HepG2 (cell line): Measurements from ENCODE around the gene SAE1. TPM values are rescaled to one million over a fixed set of nuclear protein-coding genes. Genes with fewer than 3 reads are reported as not detected.

ENCODE experiments used
- IRF2 ChIP-seq: IDR thresholded peaks from 2 replicates; pipeline ENCODE4 v1.6.1; 2018; ENCODE audit warnings: missing genetic modification reagents, missing compliant biosample characterization
- ISL2 ChIP-seq: sonication (generic); formaldehyde crosslinking; IDR thresholded peaks from 2 replicates; pipeline ENCODE4 v1.5.0; 2020; ENCODE audit warnings: missing genetic modification reagents
- JDP2 ChIP-seq: sonication (generic); formaldehyde crosslinking; IDR thresholded peaks from 2 replicates; pipeline ENCODE4 v1.8.1; 2022; ENCODE audit warnings: missing genetic modification reagents, borderline replicate concordance
- NR2F2 ChIP-seq: IDR thresholded peaks from 2 replicates; pipeline ENCODE4 v1.6.1; 2012; ENCODE audit warnings: low read depth, inconsistent platforms, borderline replicate concordance
- RFXAP ChIP-seq: sonication (generic); formaldehyde crosslinking; IDR thresholded peaks from 2 replicates; pipeline ENCODE4 v1.4.0; 2020; ENCODE audit warnings: missing genetic modification reagents, borderline replicate concordance
- ZBTB38 ChIP-seq: sonication (generic); formaldehyde crosslinking; IDR thresholded peaks from 2 replicates; pipeline ENCODE4 v1.5.1; 2020; ENCODE audit warnings: mild to moderate bottlenecking, missing genetic modification reagents
- ZNF101 ChIP-seq: sonication (generic); formaldehyde crosslinking; IDR thresholded peaks from 2 replicates; pipeline ENCODE4 v1.4.0; 2020; ENCODE audit warnings: mild to moderate bottlenecking, low read depth, missing genetic modification reagents, borderline replicate concordance
- ZNF333 ChIP-seq: sonication (generic); formaldehyde crosslinking; IDR thresholded peaks from 2 replicates; pipeline ENCODE4 v1.4.0; 2020; ENCODE audit warnings: mild to moderate bottlenecking, missing genetic modification reagents, borderline replicate concordance
- ZNF557 ChIP-seq: sonication (generic); formaldehyde crosslinking; IDR thresholded peaks from 2 replicates; pipeline ENCODE4 v1.4.0; 2020; ENCODE audit warnings: missing genetic modification reagents
- polyA plus RNA-seq, 8 experiments: library from polyadenylated mRNA; depleted of rRNA in 3 of 8; stranded (reverse) in 7 of 8; unstranded in 1 of 8; fragments of >200 nt; fragmentation: Illumina TruSeq in 4 of 8; extraction: Trizol in 4 of 8; gene quantifications; 2 replicates each; pipeline versions ENCODE4 v1.2.1 to v1.2.3, GENCODE V29; 2011 to 2016; ENCODE audit warnings: low read depth in 4 of 8, missing spikeins in 1 of 8, mixed read lengths in 1 of 8; ENCODE audit not compliant: insufficient read depth in 1 of 8
- total RNA-seq, 5 experiments: library from RNA; depleted of rRNA; stranded (reverse); fragments of >200 nt; fragmentation: Illumina TruSeq; extraction: Trizol; gene quantifications; 2 replicates each; pipeline ENCODE4 v1.2.3, GENCODE V29; 2016; ENCODE audit warnings: low read depth in 1 of 5
- TF ChIP-seq, protein P1 (sequence below): sonication (generic); formaldehyde crosslinking; IDR thresholded peaks from 2 replicates; pipeline ENCODE4 v1.5.0; 2020; ENCODE audit warnings: missing genetic modification reagents
- TF ChIP-seq, protein P2 (sequence below): sonication (generic); formaldehyde crosslinking; conservative IDR thresholded peaks from 2 replicates; pipeline ENCODE4 v1.4.0; 2020; ENCODE audit warnings: missing genetic modification reagents
- TF ChIP-seq, protein P3 (sequence below): sonication (generic); formaldehyde crosslinking; IDR thresholded peaks from 2 replicates; pipeline ENCODE4 v1.4.0; 2020; ENCODE audit warnings: missing genetic modification reagents, borderline replicate concordance
- TF ChIP-seq, protein P4 (sequence below): sonication (generic); formaldehyde crosslinking; IDR thresholded peaks from one replicate; pipeline ENCODE4 v1.5.1; 2020; ENCODE audit warnings: mild to moderate bottlenecking, missing genetic modification reagents; ENCODE audit errors: not compliant biosample characterization
- TF ChIP-seq, protein P5 (sequence below): sonication (generic); formaldehyde crosslinking; IDR thresholded peaks from 2 replicates; pipeline ENCODE4 v1.4.0; 2020; ENCODE audit warnings: missing genetic modification reagents, low read depth, mild to moderate bottlenecking, borderline replicate concordance

The SAE1 gene
- total and polyA plus RNA-seq, 2 of the 13 experiments (the other 11 are each of a cell fraction or from before 2014, with no cell fraction given), result 87.6 to 197 TPM

DNA sequence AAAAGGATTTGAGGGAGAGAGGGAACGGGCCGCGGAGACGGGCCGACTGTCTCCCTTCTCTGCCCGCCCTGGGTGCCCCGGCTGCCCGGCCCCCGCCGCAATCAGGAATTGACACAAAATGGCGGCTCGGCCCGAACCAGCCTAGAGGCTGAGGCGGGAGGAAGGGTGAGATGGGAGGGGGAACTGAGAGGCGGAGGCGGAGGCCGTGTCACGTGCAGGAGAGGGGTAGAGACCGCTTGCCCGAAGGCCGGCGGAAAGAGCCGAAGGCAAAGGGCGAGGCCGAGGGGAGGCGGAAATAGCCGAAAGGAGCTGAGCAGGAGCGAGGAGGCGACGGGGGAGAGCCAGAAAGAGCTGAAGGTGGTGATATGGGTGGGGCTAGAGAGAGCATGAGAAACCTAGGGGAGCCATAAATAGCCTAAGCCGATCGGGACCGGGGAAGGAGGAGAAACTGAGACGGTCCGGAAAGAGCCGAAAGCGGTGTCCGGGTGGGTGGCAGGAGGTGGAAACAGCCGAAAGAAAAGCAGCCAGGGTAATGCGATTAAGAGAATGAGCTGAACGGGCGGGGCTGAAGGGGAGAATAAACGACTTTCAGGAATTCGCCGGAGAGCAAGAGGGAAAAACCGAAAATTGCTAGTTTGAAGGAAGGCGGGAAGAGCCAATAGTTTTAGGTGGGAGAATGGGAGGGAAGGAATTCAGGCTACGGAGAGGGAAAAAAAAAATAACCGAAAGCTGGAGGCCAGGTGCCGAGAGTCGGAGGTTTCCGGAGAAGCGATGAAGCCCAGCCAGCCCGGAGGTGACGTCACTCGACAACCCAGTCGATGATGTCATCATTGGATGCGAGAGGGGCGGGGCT, 17.4 kb upstream of the SAE1 start, which contains the start of gene ZC3H4 (continued):
- TF ChIP-seq, protein P1, sequence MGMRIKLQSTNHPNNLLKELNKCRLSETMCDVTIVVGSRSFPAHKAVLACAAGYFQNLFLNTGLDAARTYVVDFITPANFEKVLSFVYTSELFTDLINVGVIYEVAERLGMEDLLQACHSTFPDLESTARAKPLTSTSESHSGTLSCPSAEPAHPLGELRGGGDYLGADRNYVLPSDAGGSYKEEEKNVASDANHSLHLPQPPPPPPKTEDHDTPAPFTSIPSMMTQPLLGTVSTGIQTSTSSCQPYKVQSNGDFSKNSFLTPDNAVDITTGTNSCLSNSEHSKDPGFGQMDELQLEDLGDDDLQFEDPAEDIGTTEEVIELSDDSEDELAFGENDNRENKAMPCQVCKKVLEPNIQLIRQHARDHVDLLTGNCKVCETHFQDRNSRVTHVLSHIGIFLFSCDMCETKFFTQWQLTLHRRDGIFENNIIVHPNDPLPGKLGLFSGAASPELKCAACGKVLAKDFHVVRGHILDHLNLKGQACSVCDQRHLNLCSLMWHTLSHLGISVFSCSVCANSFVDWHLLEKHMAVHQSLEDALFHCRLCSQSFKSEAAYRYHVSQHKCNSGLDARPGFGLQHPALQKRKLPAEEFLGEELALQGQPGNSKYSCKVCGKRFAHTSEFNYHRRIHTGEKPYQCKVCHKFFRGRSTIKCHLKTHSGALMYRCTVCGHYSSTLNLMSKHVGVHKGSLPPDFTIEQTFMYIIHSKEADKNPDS, result no peak
- 0 out of 2 replicates have a peak, but pooled peaks have one; percentile 33 for TF ChIP-seq NR2F2
- TF ChIP-seq ZNF557 (CRISPR knock-in tag), result 0 out of 2 replicates have a peak, but pooled peaks have one; percentile 47
- no peak for TF ChIP-seq JDP2 (CRISPR knock-in tag)
- peak; percentile 64; the same call in 1 of the 2 replicates for TF ChIP-seq ZBTB38 (CRISPR knock-in tag)
- TF ChIP-seq, protein P2, sequence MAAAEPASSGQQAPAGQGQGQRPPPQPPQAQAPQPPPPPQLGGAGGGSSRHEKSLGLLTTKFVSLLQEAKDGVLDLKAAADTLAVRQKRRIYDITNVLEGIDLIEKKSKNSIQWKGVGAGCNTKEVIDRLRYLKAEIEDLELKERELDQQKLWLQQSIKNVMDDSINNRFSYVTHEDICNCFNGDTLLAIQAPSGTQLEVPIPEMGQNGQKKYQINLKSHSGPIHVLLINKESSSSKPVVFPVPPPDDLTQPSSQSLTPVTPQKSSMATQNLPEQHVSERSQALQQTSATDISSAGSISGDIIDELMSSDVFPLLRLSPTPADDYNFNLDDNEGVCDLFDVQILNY (CRISPR knock-in tag), result no peak; the same call in 1 of the 2 replicates
- peak; percentile 36; the same call in 1 of the 2 replicates for TF ChIP-seq ISL2 (CRISPR knock-in tag)
- TF ChIP-seq, protein P3, sequence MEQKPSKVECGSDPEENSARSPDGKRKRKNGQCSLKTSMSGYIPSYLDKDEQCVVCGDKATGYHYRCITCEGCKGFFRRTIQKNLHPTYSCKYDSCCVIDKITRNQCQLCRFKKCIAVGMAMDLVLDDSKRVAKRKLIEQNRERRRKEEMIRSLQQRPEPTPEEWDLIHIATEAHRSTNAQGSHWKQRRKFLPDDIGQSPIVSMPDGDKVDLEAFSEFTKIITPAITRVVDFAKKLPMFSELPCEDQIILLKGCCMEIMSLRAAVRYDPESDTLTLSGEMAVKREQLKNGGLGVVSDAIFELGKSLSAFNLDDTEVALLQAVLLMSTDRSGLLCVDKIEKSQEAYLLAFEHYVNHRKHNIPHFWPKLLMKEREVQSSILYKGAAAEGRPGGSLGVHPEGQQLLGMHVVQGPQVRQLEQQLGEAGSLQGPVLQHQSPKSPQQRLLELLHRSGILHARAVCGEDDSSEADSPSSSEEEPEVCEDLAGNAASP (CRISPR knock-in tag), result no peak; the same call in 1 of the 2 replicates
- TF ChIP-seq, protein P4, sequence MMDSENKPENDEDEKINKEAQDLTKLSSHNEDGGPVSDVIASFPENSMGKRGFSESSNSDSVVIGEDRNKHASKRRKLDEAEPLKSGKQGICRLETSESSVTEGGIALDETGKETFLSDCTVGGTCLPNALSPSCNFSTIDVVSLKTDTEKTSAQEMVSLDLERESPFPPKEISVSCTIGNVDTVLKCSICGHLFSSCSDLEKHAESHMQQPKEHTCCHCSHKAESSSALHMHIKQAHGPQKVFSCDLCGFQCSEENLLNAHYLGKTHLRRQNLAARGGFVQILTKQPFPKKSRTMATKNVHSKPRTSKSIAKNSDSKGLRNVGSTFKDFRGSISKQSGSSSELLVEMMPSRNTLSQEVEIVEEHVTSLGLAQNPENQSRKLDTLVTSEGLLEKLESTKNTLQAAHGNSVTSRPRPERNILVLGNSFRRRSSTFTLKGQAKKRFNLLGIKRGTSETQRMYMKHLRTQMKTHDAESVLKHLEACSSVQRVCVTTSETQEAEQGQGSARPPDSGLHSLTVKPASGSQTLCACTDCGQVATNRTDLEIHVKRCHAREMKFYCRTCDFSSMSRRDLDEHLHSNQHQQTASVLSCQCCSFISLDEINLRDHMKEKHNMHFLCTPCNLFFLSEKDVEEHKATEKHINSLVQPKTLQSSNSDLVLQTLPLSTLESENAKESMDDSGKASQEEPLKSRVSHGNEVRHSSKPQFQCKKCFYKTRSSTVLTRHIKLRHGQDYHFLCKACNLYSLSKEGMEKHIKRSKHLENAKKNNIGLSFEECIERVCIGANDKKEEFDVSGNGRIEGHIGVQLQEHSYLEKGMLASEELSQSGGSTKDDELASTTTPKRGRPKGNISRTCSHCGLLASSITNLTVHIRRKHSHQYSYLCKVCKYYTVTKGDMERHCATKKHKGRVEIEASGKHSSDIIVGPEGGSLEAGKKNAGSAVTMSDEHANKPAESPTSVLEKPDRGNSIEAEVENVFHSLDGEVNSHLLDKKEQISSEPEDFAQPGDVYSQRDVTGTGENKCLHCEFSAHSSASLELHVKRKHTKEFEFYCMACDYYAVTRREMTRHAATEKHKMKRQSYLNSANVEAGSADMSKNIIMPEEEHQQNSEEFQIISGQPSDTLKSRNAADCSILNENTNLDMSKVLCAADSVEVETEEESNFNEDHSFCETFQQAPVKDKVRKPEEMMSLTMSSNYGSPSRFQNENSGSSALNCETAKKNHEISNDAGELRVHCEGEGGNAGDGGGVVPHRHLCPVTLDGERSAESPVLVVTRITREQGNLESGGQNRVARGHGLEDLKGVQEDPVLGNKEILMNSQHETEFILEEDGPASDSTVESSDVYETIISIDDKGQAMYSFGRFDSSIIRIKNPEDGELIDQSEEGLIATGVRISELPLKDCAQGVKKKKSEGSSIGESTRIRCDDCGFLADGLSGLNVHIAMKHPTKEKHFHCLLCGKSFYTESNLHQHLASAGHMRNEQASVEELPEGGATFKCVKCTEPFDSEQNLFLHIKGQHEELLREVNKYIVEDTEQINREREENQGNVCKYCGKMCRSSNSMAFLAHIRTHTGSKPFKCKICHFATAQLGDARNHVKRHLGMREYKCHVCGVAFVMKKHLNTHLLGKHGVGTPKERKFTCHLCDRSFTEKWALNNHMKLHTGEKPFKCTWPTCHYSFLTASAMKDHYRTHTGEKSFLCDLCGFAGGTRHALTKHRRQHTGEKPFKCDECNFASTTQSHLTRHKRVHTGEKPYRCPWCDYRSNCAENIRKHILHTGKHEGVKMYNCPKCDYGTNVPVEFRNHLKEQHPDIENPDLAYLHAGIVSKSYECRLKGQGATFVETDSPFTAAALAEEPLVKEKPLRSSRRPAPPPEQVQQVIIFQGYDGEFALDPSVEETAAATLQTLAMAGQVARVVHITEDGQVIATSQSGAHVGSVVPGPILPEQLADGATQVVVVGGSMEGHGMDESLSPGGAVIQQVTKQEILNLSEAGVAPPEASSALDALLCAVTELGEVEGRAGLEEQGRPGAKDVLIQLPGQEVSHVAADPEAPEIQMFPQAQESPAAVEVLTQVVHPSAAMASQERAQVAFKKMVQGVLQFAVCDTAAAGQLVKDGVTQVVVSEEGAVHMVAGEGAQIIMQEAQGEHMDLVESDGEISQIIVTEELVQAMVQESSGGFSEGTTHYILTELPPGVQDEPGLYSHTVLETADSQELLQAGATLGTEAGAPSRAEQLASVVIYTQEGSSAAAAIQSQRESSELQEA (CRISPR knock-in tag), result no peak
- TF ChIP-seq RFXAP (CRISPR knock-in tag), result no peak
- no peak for TF ChIP-seq ZNF101 (CRISPR knock-in tag)
- no peak for TF ChIP-seq ZNF333 (CRISPR knock-in tag)
- TF ChIP-seq IRF2 (CRISPR knock-in tag), result peak; percentile 80
- TF ChIP-seq, protein P5, sequence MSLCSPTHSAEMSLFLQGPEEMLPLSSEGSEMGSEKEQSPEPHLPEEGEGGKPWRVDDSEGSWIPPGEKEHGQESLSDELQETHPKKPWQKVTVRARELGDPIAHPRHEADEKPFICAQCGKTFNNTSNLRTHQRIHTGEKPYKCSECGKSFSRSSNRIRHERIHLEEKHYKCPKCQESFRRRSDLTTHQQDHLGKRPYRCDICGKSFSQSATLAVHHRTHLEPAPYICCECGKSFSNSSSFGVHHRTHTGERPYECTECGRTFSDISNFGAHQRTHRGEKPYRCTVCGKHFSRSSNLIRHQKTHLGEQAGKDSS (CRISPR knock-in tag), result peak; percentile 17; the same call in 1 of the 2 replicates
